Body of pancreas (tissue), 4 donors: ENCODE data around the gene SPATS2L.

Experiments used
- POLR2A ChIP-seq, 3 donors: fragments of 450-650 bp; IDR thresholded peaks; one replicate each; pipeline ENCODE4 v1.6.1; 2016; ENCODE audit warnings: antibody characterized with exemption in 3 of 3, mild to moderate bottlenecking in 2 of 3
- TF ChIP-seq, protein P1 (sequence below), 7 experiments: fragments of 450-650 bp in 4 of 7; fragments of 200-600 bp in 3 of 7; sonication (generic) in 3 of 7; IDR thresholded peaks; one replicate each; pipeline ENCODE4 v1.5.1; 2016 to 2019; ENCODE audit warnings: antibody characterized with exemption in 7 of 7

GRCh38 chr2:200376513-200377354 lies 70.2 kb downstream of the SPATS2L start:
- TF ChIP-seq, protein P1, sequence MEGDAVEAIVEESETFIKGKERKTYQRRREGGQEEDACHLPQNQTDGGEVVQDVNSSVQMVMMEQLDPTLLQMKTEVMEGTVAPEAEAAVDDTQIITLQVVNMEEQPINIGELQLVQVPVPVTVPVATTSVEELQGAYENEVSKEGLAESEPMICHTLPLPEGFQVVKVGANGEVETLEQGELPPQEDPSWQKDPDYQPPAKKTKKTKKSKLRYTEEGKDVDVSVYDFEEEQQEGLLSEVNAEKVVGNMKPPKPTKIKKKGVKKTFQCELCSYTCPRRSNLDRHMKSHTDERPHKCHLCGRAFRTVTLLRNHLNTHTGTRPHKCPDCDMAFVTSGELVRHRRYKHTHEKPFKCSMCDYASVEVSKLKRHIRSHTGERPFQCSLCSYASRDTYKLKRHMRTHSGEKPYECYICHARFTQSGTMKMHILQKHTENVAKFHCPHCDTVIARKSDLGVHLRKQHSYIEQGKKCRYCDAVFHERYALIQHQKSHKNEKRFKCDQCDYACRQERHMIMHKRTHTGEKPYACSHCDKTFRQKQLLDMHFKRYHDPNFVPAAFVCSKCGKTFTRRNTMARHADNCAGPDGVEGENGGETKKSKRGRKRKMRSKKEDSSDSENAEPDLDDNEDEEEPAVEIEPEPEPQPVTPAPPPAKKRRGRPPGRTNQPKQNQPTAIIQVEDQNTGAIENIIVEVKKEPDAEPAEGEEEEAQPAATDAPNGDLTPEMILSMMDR (IDR thresholded peaks at IDR 0.05) = no peak
- no peak for TF ChIP-seq POLR2A (IDR thresholded peaks at IDR 0.05)
